Measurements from ENCODE around the gene SELENBP1.

GRCh38 chr1:151325231-151325630, 47.3 kb downstream of the SELENBP1 start:
- TF ChIP-seq CTCF (IDR thresholded peaks at IDR 0.05) (no peak), RXRA (IDR thresholded peaks at IDR 0.05; ENCODE audit: borderline replicate concordance, low read depth) (no peak), EZH2phosphoT487 (IDR thresholded peaks at IDR 0.05; ENCODE audit: borderline replicate concordance, low read depth) (no peak), RFX5 (IDR thresholded peaks at IDR 0.05; ENCODE audit: low read length) (no peak), POLR2AphosphoS5 (IDR thresholded peaks at IDR 0.05; ENCODE audit: low read depth, low read length) (no peak), MXI1 (IDR thresholded peaks at IDR 0.05; ENCODE audit: low read depth, low read length) (no peak), IRF3 (IDR thresholded peaks at IDR 0.05; ENCODE audit: low read depth, low read length) (no peak), SMC3 (IDR thresholded peaks at IDR 0.05; ENCODE audit: low read depth, low read length) (no peak), EP300 (IDR thresholded peaks at IDR 0.05; ENCODE audit: borderline replicate concordance in 1 of 2, low read depth in 1 of 2, low read length in 1 of 2) (no peak), GATA2 (CRISPR knock-in tag; IDR thresholded peaks at IDR 0.05) (no peak), SIN3A (IDR thresholded peaks at IDR 0.05; ENCODE audit: borderline replicate concordance, low read depth, low read length) (no peak), TCF12 (IDR thresholded peaks at IDR 0.05) (no peak), FOSL2 (IDR thresholded peaks at IDR 0.05; ENCODE audit: borderline replicate concordance, low read depth) (no peak), JUND (IDR thresholded peaks at IDR 0.05) (no peak)
